Esophagus muscularis mucosa (tissue), 3 donors: Measurements from ENCODE around the gene ZMYND15.

Experiments used
- CTCF ChIP-seq, 3 experiments: fragments of 200-600 bp in 2 of 3; fragments of 450-650 bp in 1 of 3; sonication (generic) in 2 of 3; IDR thresholded peaks; one replicate each; pipeline ENCODE4 v1.5.1; 2017 to 2019; ENCODE audit warnings: antibody characterized with exemption in 3 of 3, mild to moderate bottlenecking in 2 of 3, moderate library complexity in 1 of 3
- POLR2A ChIP-seq: fragments of 450-650 bp; IDR thresholded peaks from one replicate; pipeline ENCODE4 v1.6.1; 2017; ENCODE audit warnings: antibody characterized with exemption, moderate library complexity, mild to moderate bottlenecking, low read depth
- POLR2AphosphoS5 ChIP-seq, 2 donors: sonication (generic); formaldehyde crosslinking; IDR thresholded peaks; one replicate each; pipeline ENCODE4 v1.6.1; 2017; ENCODE audit warnings: antibody characterized with exemption in 2 of 2

GRCh38 chr17:4785311-4786105 is 45.9 kb downstream of the ZMYND15 start:
- TF ChIP-seq POLR2A (no peak), POLR2AphosphoS5 (IDR thresholded peaks at IDR 0.05) (no peak), CTCF (IDR thresholded peaks at IDR 0.05) (no peak)
